HG03469 (cell line): ENCODE data around the gene BANP.
"Not testable (repeated sequence)": the region's sequence is repeated elsewhere in the genome, so short reads cannot be mapped to it uniquely, and the experiment has no call there.

Source experiments
- ATAC-seq: cut with Tn5 transposase; IDR thresholded peaks from one replicate; pipeline ENCODE4 v1.9.1; 2021; ENCODE audit warnings: mild to moderate bottlenecking, moderate library complexity, moderate number of reproducible peaks; ENCODE audit not compliant: unreplicated experiment

BANP gene

DNA sequence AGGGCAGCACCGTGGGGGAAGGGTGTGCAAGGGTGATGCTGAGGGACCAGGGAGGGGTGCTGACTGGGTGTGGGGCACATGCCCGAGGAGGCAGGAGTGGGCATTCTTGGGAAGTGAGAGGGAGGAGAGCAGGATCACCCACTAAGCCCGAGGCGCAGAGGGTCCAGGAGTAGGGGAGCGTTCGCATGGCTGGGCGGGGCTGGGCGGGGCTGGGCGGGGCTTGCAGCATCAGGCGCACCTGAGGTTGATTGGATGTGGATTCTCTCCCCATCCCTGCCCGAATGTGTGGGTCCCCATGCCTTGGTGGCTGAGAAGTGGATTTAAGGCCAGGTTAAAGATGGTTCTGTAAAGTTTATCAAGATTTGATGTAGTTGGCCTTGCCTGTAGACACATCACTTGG lies 14.2 kb downstream of the BANP start:
- no peak for ATAC-seq

DNA sequence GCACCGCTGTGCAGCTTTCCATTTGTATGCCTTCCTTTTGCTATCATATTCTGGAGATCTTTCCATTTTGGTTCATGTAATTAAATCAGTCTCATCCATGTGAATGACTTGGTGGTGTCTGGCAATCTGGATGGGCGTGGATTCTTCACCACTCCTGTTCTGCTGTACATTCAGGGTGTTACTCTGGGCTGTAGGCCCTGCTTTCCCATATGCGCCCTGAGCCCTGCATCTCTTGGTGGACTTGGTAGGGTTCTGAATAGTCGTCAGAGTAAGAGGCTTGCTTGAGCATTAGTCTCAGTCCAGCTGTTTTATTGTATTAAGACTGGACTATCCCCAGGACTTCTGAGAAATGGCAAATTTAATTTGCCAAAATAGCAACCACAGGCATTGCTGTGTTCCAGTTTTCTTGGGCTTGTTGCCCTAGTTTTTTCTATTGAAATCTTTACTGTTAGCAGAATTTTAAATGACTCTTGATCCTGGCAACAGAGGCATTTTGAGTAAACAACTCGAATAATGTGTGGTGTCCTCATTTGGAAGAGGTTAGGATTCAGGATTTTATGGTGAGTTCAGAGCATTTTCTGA lies 14.9 kb downstream of the BANP start:
- no peak for ATAC-seq

DNA sequence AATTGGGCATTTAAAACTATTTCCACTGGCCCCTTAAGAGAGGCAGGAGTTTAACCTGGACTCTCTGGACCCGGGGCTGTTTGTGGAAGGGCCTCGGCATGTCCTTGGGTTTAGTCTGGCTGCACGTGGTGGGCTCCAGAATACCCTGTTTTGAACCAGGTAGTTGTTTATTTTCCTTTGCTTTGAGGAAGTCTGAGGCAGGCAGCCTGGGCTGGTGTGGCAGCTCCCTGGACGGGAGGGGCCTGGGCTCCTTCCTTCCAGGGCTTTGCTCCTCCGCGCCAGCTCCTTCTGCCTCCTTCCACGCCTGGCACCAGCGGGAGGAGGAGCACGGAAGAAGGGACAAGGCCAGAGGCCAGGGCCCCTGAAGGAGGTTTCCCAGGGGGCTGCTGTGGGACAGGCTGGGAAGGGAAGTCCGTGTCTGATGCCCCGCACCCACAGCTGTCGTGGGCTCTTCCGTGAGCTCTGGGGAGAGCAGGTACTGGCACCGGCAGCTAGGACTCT lies 15.5 kb downstream of the BANP start:
- no peak for ATAC-seq

DNA sequence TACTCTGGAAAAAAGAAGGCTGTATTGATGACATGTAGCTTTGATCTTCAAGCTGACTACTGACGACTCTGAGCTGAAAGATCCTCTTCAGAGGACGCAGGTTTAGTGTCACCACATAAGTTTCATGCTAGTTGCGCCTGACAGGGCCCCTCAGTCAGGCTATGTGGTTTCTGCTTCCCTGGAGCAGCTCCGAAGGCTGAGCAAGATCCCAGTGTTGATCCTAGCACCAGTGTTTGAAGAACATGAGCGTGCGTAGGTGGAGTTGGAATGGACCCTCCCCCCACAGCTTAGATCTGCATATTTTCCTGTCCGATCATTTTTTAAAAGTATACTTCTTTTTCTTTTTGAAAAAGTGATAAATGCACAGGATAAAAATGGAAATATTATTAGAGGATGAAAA lies 17.3 kb downstream of the BANP start:
- ATAC-seq: no peak

DNA sequence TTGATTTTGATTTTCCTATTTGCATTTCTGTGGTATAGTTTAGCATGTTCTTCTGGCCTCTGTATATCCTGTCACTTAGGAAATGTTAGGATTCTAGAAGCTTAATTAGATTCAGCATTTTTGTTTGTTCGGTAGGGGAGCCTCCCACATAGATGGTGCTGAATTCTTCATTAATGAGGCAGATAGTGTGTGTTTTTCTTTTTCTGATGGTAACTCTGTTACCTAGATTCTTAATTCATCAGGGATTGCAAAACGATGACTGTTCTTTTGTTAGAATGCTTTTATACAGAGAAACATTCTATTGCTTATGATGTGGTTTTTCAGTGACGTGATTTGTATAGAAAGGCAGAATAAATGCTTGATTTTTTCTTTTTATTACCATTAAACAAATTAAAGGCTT lies 19.0 kb downstream of the BANP start:
- no peak for ATAC-seq

DNA sequence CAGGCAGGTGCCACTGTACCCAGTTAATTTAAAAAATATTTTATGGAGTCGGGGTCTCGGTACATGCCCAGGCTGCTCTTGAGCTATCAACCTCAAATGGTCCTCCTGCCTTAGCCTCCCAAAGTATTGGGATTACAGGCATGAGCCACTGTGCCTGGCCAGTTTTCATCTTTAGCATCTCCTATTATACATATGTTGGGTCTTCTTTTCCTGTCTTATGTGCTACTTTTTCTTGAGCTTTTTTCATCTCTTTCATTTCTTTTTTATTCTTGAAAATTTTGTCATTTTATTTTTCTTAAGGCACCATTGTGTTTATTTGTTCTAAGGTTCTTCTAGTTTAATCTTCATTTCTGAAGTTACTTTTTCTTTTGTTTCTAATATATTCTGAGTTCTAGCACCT lies 20.7 kb downstream of the BANP start:
- no peak for ATAC-seq

DNA sequence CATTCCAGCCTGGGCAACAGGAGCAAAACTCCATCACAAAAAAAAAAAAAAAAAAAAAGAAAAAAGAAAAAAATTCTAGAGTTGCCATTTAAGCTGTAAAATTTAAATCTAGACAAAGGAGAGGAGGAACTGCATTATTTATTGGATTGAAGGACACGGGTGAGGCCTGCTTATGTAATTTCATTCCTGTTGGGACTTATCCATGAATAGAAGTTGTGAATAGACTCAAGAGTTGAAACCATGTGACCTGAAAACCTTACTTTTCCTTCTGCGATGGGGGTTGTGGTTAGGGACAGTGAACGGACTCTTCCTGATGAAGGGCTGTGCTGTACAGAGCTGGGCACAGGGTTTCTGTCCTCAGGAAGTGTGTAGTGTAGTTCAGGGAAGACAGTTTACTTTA lies 22.5 kb downstream of the BANP start:
- ATAC-seq: no peak

DNA sequence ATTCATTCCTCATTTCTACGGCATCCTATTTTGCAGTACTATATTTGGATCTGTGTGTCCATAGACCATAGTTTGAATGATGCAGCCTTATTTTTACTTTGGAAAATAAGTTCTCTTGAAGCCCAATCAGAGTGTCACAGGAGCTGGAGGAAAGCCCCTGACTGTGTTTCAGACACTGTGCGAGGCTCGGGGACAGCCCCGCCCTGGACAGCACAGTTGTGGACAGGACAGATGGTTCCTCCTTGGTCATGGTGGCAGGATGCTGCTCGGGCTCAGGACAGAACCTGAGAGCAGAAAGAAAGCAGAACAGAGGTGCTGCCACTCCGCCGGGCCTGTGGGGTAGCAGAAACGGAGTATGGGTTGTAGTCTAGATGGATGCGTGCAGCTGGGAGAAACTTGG lies 22.9 kb downstream of the BANP start:
- ATAC-seq: no peak

DNA sequence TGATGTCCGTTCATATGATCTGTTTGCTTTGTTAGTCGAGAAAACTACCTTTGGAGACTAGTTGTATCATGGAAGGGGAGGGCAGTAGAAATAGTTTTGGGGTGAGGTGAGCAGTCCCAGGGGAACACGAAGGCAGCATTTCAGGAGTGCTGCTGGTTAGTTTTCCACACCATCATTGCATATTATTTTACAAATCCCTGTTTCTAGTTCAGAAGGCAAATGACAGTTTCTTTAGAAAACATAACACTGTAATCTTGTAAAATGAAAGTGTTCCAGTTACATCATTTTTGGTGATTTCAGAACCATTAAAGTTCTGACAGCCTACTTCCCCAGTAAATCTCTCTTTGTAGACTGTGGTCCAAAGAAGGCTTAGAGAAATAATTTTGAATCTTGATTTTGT lies 25.4 kb downstream of the BANP start:
- no peak for ATAC-seq

DNA sequence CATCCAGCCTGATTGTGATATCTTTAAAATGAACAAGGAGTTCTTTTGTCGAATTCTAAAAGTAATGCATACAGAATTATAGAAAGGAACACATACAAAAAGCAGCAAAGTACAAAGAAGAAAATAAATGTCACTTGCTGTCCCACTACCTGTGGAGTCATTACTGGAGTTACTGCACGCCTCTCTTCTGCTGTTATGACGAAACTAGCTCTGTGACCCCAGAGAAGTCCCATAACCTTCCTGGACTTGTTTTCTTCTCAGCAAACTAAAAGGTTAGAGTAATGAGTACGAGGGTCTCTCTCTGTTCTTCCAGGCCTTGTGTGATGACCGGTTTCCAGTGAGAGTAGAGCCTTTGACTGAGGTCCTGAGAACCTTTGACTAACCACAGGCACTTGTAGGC lies 26.9 kb downstream of the BANP start:
- no peak for ATAC-seq

DNA sequence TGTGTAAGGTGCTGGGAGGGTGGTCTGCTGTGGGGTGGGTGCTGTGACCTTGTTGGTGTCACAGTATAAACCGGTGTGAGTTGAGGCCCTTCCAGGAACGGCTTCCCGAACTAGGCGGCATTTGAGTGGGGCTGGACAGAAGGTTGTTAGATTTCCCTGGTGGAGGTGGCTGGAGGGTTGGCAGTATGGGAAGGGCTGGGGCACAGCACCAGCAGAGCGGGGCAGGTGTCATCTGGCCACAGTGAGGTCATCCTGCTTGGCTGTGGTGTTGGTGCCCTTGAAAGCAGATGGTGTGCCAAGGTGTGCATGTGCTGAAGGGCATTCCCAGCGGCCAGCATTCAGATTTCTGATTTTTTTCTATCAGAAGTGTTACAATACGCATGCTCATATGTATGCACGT lies 28.1 kb downstream of the BANP start:
- no peak for ATAC-seq

DNA sequence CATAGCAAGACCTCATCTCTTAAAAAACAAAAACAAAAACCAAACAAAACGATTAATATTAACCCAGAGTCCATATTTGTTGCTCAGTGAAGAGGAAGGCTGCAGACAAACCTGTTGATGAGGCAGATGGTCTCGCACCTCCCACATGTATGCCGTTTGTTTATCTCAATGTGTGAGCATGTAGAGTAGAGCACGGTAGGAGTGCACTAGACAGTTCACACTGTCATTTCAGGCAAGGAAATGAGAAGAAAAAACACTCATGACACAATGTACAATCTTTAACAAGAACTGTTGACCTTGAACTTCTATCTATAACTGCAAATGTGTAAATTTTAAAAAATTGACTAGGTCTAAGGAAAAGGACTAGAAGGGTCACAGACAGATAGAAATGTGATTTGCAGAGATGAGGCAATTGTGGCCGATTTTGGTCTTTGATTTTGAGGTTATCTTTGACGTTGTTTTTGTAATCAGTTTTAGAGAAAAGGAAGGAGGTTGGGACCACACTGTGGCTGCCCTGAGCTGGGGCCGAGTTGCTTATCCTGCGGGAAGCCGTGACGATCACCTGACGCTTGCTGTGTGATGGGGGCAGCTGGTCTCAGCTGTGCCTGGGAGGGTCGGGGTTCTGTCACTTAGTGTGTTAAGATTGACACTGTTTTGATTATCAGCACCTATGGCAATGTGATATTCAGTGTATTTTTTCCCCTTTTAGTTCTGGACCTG lies 28.8 kb downstream of the BANP start:
- not testable (repeated sequence) for ATAC-seq

DNA sequence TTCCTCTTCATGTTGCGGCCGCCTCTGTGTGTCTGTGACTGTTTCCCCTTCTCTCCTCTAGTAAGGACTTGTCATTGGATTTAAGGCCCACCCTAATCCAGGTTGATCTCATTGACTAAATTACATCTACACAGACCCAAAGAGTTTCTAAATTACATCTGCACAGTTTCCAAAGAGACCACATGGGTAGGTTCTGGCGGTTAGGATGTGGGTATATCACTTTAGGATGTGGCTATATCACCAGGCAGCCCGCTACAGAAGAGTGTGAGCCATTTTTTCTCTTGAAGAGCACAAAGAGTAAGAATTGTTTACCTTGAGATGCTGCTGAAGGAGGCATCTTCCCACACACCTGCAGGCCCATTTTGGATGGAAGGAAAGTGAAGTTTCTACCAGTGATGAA lies 30.1 kb downstream of the BANP start:
- ATAC-seq: not testable (repeated sequence)

DNA sequence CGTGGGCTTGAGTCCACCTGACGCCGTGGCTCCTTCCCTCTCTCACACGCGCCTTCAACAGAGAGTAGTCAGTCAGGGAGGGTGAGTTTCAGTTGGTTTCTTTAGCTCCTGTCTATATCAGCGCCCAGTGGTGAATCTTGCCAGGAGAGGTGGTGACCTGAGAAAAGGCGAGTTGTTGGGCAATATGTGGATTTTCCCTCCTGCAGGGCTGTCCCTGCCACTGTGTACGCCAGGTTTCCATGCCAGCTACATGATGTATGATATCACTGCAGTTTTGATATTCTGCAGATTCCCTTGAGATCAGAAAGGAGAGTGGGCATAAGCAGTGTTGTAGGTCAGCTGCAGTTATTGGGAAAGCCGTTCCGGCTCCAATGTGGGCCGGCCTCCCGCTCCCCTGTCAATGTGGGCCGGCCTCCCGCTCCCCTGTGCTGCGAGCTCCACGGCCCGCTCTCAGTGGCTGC lies 31.4 kb downstream of the BANP start:
- ATAC-seq: no peak

DNA sequence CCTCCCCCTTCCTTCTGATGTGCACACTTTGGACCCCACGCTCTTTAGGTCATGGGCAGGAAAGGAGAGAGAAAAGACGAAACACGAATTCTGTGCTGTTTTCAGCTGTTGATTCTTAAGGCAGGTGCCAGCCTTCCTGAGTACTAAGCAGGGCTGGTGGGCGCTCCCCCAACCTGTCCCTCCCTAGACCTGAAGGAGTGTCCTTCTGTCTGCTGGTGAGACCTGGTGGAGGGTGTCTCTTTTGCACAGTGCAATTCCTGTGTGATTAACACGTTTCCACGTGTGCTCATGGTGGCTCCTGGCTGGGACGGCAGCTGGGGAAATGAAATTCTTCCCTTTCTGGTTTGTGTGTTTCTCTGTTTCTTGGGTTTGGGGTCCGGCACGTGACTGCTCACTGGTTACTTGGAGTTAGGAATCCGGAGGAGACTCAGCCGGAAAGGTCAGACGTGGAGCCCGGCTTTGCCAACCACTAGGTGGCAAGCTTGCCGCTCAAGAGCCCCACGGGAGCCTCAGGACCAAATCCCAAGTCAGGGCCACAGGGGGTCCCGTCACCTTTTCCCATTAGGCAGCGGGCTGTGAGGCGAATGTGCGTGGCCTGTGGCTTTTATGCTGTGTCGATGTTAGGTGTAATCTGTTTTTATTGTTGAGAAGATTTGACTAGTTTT lies 32.0 kb downstream of the BANP start:
- ATAC-seq: not testable (repeated sequence)

DNA sequence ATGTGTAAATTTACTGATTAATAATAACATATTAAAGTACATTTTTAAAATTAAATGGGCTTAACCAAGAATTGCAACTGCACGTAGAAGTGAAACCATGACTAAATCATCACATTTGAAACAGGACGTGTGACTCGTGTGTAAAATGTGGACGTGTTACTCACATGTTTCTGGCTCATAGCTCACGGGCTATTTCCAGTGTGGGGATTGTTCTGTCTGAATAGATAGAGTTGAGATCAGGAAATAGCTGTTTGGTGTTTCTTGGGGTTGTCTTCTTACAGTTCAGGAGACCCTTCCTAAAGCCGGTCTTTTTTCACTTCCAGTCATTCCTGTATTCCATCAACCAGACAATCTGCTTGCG lies 32.5 kb downstream of the BANP start:
- not testable (repeated sequence) for ATAC-seq

DNA sequence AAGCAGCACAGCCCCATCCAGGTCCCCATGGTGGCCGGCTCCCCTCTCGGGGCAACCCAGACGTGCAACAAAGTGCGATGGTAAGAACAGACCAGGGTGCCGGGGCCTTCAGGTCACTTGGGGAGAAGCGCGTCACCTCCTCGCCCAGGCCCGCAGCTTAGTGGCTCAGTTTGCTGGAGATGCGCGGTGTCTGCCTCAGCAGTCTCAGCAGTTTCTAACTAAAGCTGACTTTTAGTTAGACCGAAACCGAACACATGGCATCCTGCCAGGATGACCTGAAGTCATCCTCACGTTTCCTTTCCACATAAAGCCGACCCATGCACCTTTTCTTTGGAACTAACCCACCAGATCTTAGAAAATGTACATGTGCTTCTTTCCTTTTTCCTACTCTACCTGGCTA lies 32.9 kb downstream of the BANP start:
- ATAC-seq: not testable (repeated sequence)

DNA sequence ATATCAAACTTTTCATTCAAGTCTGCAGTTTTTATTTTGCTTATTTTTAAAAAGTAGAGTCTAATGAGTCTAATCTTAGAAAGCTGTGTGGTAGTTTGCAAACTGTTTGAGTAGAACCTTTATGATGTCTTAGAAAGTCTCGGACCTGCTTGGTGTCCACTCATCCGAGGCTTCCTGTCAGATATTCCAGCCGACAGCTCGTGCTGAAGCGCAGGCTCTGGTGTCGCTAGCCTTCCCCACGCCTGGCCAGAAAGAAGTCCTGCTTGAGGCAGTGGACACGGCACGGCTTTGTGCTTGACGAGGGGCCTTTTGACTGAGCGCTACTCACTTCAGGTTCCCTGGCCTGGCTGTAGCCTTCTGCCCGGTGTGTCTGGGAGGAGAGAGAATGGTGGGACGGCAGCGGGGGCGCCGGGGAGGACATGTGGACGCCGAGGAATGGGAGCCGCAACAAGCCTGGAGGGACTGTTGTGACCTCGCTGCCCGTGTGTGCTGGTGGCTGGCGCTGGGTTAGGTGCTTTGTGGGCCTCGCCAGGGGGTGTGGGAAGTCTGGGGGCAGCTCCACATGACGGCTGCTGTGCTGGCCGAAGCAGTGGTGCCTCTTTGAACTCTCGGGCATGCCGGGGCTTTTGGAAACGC lies 33.5 kb downstream of the BANP start:
- no peak for ATAC-seq

DNA sequence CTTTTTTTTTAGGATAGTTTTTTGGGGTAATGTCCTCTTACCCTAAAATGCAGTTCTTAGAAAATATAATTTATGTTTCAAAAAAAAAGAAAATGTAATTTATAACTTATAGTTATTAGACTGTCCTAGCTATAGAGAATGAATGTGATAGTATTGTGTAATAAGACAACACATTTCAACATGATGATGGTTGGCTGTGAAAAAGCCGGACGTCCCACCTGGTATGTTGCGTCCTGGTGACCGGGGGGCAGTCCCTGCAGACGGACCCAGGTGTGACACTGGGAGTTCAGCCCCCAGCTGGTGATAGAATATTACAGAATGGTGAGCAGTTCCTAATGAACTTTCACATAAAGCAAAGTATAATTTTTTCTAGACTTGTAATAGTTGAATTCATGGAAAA lies 34.3 kb downstream of the BANP start:
- not testable (repeated sequence) for ATAC-seq

DNA sequence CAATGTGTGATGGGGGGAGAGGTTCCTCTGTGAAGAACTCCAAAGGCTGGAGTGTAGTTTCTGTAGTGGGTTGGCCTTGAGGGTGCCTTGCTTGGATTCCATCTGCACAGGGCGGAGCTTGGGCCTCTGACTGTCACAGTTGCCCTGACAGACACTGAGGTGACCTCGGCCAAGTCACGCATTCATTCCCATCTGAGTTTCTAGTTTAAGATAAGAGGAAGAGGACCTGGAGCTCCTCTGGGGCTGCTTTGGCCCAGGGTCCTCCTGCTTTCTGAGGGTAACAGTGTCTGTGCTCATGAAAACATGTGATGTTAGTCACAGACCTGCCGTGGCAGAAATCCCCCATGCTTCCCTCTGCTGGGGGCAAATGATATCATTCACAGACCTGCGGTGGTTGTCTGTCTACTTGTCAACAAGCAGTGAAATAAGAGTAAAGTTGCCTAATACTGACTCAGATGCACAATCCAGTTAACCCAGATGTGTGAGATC lies 35.2 kb downstream of the BANP start:
- not testable (repeated sequence) for ATAC-seq

DNA sequence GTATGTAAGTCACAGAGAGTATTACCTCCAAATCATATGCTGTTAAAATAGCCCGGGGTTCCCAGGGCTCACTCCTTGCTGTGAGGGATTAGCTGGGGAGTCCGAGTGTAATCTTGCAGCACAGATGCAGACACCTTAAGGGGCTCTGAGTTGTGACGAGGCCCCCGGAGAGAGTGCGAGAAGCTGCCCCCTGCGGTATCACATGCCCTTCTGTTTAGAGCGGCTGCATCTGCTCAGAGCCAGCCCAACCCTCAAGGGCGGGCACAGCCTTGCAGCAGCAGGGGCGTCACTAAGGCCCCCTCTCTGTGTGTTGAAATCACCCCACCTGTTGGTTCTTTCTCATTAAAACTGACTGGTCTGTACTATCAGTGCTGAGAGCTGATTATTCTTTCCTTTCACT lies 37.4 kb downstream of the BANP start:
- not testable (repeated sequence) for ATAC-seq
